Measurements from ENCODE around the gene FYN.

Gene FYN

DNA sequence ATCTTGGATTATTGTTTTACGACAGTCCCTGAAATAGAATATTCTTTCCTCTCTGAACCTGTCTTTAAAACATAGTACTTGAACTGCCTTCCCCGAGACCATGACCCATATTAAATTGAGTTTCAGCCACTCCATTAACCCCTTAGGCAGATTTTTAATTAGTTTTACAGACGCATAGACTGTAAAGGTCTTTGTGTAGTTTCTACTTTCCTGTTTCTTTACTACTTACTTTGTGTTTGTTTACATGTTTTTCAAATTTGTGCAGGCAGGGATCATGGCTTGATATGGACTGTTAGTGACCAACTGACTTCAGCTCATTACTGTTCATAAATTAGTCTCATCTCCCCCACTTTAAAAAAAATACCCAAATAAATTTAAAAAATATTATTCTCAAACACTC lies 53.8 kb downstream of the FYN start:
- ChIA-PET POLR2A (no interaction called here), CTCF (no interaction called here)
- no peak for TF ChIP-seq ELF4 (IDR thresholded peaks at IDR 0.05)
- no peak for TF ChIP-seq SUZ12 (IDR thresholded peaks at IDR 0.05)
- TF ChIP-seq LEF1 (IDR thresholded peaks at IDR 0.05; ENCODE audit: borderline replicate concordance): no peak
- no peak for TF ChIP-seq FOXK2 (IDR thresholded peaks at IDR 0.05)
- no peak for TF ChIP-seq BHLHE40 (IDR thresholded peaks at IDR 0.05; ENCODE audit: borderline replicate concordance)
- no peak for TF ChIP-seq NFRKB (IDR thresholded peaks at IDR 0.05)
- TF ChIP-seq TARDBP (IDR thresholded peaks at IDR 0.05): no peak
- no peak for TF ChIP-seq L3MBTL2 (conservative IDR thresholded peaks at IDR 0.05)
- TF ChIP-seq FOXA1 (IDR thresholded peaks at IDR 0.05): no peak
- TF ChIP-seq CTBP1 (IDR thresholded peaks at IDR 0.05; ENCODE audit: borderline replicate concordance): no peak
- no peak for TF ChIP-seq ZNF384 (IDR thresholded peaks at IDR 0.05)
- no peak for TF ChIP-seq SP1 (IDR thresholded peaks at IDR 0.05)
- no peak for TF ChIP-seq FOXM1 (IDR thresholded peaks at IDR 0.05; ENCODE audit: borderline replicate concordance)
- TF ChIP-seq PKNOX1 (IDR thresholded peaks at IDR 0.05): no peak
- TF ChIP-seq HDGF (IDR thresholded peaks at IDR 0.05; ENCODE audit: borderline replicate concordance): no peak
- no peak for TF ChIP-seq ARNT (IDR thresholded peaks at IDR 0.05)
- no peak for DNase-seq (ENCODE audit: extremely low spot score)

DNA sequence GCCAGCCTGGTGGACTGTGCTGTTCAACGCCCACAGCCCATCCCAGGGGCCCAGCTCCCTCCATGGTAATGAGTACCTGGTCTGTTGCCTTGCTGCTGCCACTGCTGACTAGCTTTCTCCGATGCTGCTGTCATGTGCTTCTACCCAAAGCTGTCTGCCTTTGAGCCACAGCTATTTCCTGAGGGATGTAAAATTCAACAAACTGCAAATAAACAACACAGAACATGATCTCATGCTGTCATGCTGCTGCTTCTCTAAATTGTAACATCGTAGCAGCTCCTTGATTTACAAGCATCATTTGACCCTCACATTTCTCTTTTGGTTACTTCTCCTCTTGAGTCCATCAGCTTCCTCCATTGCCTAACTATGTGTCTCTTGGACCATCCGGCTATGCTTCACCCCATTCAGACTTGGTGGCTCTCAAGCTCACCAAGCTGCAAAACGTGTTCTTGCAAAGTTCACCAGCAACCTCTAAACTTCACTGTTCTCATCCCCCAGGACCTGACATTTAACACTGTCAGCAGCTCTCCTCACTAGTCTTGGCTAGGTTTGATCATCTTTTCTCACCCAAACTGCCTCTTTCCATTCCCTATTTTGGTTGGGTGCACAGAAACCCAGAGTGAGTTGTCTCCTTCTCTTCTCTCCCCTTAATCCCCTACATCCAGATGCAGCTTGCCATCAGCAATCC lies 54.6 kb downstream of the FYN start:
- TF ChIP-seq BHLHE40 (IDR thresholded peaks at IDR 0.05; ENCODE audit: borderline replicate concordance): no peak
- no peak for TF ChIP-seq ELF4 (IDR thresholded peaks at IDR 0.05)
- no peak for TF ChIP-seq FOXM1 (IDR thresholded peaks at IDR 0.05; ENCODE audit: borderline replicate concordance)
- no peak for TF ChIP-seq FOXK2 (IDR thresholded peaks at IDR 0.05)
- no peak for TF ChIP-seq ARNT (IDR thresholded peaks at IDR 0.05)
- no peak for TF ChIP-seq TARDBP (IDR thresholded peaks at IDR 0.05)
- no peak for TF ChIP-seq FOXA1 (IDR thresholded peaks at IDR 0.05)
- no peak for TF ChIP-seq L3MBTL2 (conservative IDR thresholded peaks at IDR 0.05)
- no peak for TF ChIP-seq CTBP1 (IDR thresholded peaks at IDR 0.05; ENCODE audit: borderline replicate concordance)
- no peak for TF ChIP-seq LEF1 (IDR thresholded peaks at IDR 0.05; ENCODE audit: borderline replicate concordance)
- TF ChIP-seq HDGF (IDR thresholded peaks at IDR 0.05; ENCODE audit: borderline replicate concordance): no peak
- no peak for TF ChIP-seq SP1 (IDR thresholded peaks at IDR 0.05)
- no peak for TF ChIP-seq ZNF384 (IDR thresholded peaks at IDR 0.05)
- POLR2A ChIA-PET: no interaction called here
- CTCF ChIA-PET: interaction anchor here (0.6 kb wide), 1 partner anchor 211 kb away, joined by 3 read pairs; no protein-coding TSS in a partner anchor
- no peak for DNase-seq (ENCODE audit: extremely low spot score)

GRCh38 chr6:111817451-111818120 lies 55.7 kb downstream of the FYN start:
- POLR2A ChIA-PET: no interaction called here
- CTCF ChIA-PET: no interaction called here
- TF ChIP-seq PKNOX1 (IDR thresholded peaks at IDR 0.05) (no peak), FOXK2 (IDR thresholded peaks at IDR 0.05) (no peak), ZNF384 (IDR thresholded peaks at IDR 0.05) (no peak), SUZ12 (IDR thresholded peaks at IDR 0.05) (no peak), ARNT (IDR thresholded peaks at IDR 0.05) (no peak), FOXM1 (IDR thresholded peaks at IDR 0.05; ENCODE audit: borderline replicate concordance) (no peak), TARDBP (IDR thresholded peaks at IDR 0.05) (no peak), L3MBTL2 (conservative IDR thresholded peaks at IDR 0.05) (no peak), HDGF (IDR thresholded peaks at IDR 0.05; ENCODE audit: borderline replicate concordance) (no peak), FOXA1 (IDR thresholded peaks at IDR 0.05) (no peak), LEF1 (IDR thresholded peaks at IDR 0.05; ENCODE audit: borderline replicate concordance) (no peak), CTBP1 (IDR thresholded peaks at IDR 0.05; ENCODE audit: borderline replicate concordance) (no peak), NFRKB (IDR thresholded peaks at IDR 0.05) (no peak), ELF4 (IDR thresholded peaks at IDR 0.05) (no peak), SP1 (IDR thresholded peaks at IDR 0.05) (no peak), BHLHE40 (IDR thresholded peaks at IDR 0.05; ENCODE audit: borderline replicate concordance) (no peak)
- no peak for DNase-seq (ENCODE audit: extremely low spot score)

DNA sequence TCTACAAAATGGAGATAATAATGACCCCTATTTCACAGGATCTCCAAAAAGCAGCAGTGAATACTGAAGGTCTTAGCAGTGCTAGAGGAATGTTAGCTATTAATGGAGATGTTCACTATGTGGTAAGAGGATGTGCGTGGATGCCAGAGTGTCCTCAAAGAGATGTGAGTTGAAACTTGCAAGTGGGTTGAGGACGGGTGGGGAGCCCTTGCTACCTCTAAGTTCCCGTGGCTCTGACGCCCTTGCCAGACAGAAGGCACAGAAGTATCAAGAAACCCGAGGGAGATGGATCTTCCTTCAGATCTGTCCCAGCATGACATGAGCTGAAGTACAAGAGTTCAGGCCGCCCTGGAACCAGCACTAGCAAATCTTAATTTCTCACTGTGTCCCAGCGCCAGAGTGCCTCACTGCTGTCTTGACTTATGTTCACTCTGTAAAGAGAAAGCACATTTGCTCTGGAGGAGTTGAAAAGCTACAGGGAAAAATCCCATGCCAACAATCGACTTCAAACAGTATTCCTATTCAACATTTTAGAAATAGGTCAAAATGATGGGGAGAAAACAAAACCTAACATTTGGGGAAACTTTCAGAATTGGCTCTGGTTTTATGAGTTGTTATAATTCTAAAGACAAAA lies 59.5 kb downstream of the FYN start:
- POLR2A ChIA-PET: no interaction called here
- no peak for TF ChIP-seq FOXK2 (IDR thresholded peaks at IDR 0.05)
- TF ChIP-seq PKNOX1 (IDR thresholded peaks at IDR 0.05): no peak
- no peak for TF ChIP-seq BHLHE40 (IDR thresholded peaks at IDR 0.05; ENCODE audit: borderline replicate concordance)
- no peak for TF ChIP-seq FOXM1 (IDR thresholded peaks at IDR 0.05; ENCODE audit: borderline replicate concordance)
- TF ChIP-seq SP1 (IDR thresholded peaks at IDR 0.05): no peak
- TF ChIP-seq TARDBP (IDR thresholded peaks at IDR 0.05): no peak
- no peak for TF ChIP-seq CTBP1 (IDR thresholded peaks at IDR 0.05; ENCODE audit: borderline replicate concordance)
- TF ChIP-seq HDGF (IDR thresholded peaks at IDR 0.05; ENCODE audit: borderline replicate concordance): no peak
- TF ChIP-seq ZNF384 (IDR thresholded peaks at IDR 0.05): no peak
- TF ChIP-seq FOXA1 (IDR thresholded peaks at IDR 0.05): no peak
- TF ChIP-seq ARNT (IDR thresholded peaks at IDR 0.05): no peak
- TF ChIP-seq NFRKB (IDR thresholded peaks at IDR 0.05): no peak
- no peak for TF ChIP-seq SUZ12 (IDR thresholded peaks at IDR 0.05)
- TF ChIP-seq ELF4 (IDR thresholded peaks at IDR 0.05): no peak
- no peak for TF ChIP-seq LEF1 (IDR thresholded peaks at IDR 0.05; ENCODE audit: borderline replicate concordance)
- no peak for TF ChIP-seq L3MBTL2 (conservative IDR thresholded peaks at IDR 0.05)

DNA sequence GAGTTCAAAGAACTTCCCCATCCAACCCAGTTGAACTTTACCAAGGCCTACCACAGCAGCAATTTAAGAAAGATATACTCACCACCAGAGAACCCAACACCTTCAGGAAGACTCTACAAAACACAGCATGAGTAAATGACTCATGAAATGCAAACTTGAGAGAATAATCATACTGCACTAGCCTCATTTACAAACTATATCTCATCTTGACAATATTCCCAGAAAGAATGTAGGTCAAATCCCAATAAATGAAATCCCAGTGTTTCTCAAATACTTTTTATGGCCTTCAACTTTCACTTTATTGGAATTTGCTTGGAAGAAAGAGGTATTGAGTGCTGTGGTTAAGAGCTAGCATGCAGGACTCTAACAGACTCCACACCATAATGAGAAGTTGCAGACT lies 60.0 kb downstream of the FYN start:
- DNase-seq (ENCODE audit: extremely low spot score): no peak
- TF ChIP-seq L3MBTL2 (conservative IDR thresholded peaks at IDR 0.05) (no peak), TARDBP (IDR thresholded peaks at IDR 0.05) (no peak), FOXK2 (IDR thresholded peaks at IDR 0.05) (no peak), SUZ12 (IDR thresholded peaks at IDR 0.05) (no peak), PKNOX1 (IDR thresholded peaks at IDR 0.05) (no peak), HDGF (IDR thresholded peaks at IDR 0.05; ENCODE audit: borderline replicate concordance) (no peak), NFRKB (IDR thresholded peaks at IDR 0.05) (no peak), BHLHE40 (IDR thresholded peaks at IDR 0.05; ENCODE audit: borderline replicate concordance) (no peak), SP1 (IDR thresholded peaks at IDR 0.05) (no peak), LEF1 (IDR thresholded peaks at IDR 0.05; ENCODE audit: borderline replicate concordance) (no peak), FOXA1 (IDR thresholded peaks at IDR 0.05) (no peak), ZNF384 (IDR thresholded peaks at IDR 0.05) (no peak), FOXM1 (IDR thresholded peaks at IDR 0.05; ENCODE audit: borderline replicate concordance) (no peak), ELF4 (IDR thresholded peaks at IDR 0.05) (no peak), CTBP1 (IDR thresholded peaks at IDR 0.05; ENCODE audit: borderline replicate concordance) (no peak), ARNT (IDR thresholded peaks at IDR 0.05) (no peak)
- ChIA-PET POLR2A (no interaction called here), CTCF (no interaction called here)

More for the DNA sequence above, 59.5 kb downstream of the FYN start:
- no peak for DNase-seq (ENCODE audit: extremely low spot score)
- CTCF ChIA-PET: no interaction called here
